HCT116 (cell line): Measurements from ENCODE around the gene GP1BA. TPM values are rescaled to one million over a fixed set of nuclear protein-coding genes. Genes with fewer than 3 reads are reported as not detected.

ENCODE experiments used
- ATAC-seq: fragments of 200-7000 bp; cut with Tn5 transposase; 2 replicates; pipeline ENCODE4 v1.9.1; 2020; ENCODE audit warnings: mild to moderate bottlenecking, moderate library complexity
- BruUV-seq: library from RNA; stranded (reverse); fragments of 400-500 nt; replicated peaks from 2 replicates; lab custom pipeline; 2021; lab: Mats Ljungman, UMichigan
- CTCF ChIA-PET: fragments of 300-600 bp; sonication (Branson Sonifier 250); formaldehyde crosslinking; loops from one replicate; lab custom pipeline; 2021; ENCODE audit warnings: antibody characterized with exemption; lab: Charles Lee
- POLR2A ChIA-PET: fragments of 300-600, 350-600 bp; sonication (Branson Sonifier 250); formaldehyde crosslinking; loops from one replicate; lab custom pipeline; 2021; ENCODE audit warnings: antibody characterized with exemption; lab: Charles Lee
- RAD21 ChIA-PET, 2 experiments: fragments of 300-600 bp; sonication (Branson Sonifier 250); formaldehyde crosslinking; loops; one replicate each; lab custom pipeline; 2023; ENCODE audit warnings: low total read pairs in 2 of 2; ENCODE audit not compliant: uncharacterized antibody in 2 of 2, unreplicated experiment in 2 of 2, low non-redundant PET in 1 of 2; lab: Charles Lee
- DNase-seq: peaks from one replicate; pipeline ENCODE4 v3.0.0-alpha.2; 2010; ENCODE audit warnings: low read depth, low spot score
- H2AFZ ChIP-seq: fragments of 200-600 bp; shearing (Covaris generic), sonication (generic); 2 replicates; pipeline ENCODE4 v1.6.1; 2017; ENCODE audit warnings: low read depth, mixed run types, mixed read lengths, antibody characterized with exemption, low read length; ENCODE audit not compliant: poor library complexity, severe bottlenecking
- H3K27ac ChIP-seq: 2 replicates; pipeline ENCODE4 v1.5.1; 2012; ENCODE audit warnings: low read depth, low read length
- H3K27me3 ChIP-seq: fragments of 200-600 bp; sonication (generic); 2 replicates; pipeline ENCODE4 v1.6.1; 2016; ENCODE audit warnings: mixed run types, low read length, mixed read lengths; ENCODE audit not compliant: insufficient read depth
- H3K36me3 ChIP-seq, 2 experiments: fragments of 200-500 bp in 1 of 2; fragments of 200-600 bp in 1 of 2; sonication (Bioruptor generic) in 1 of 2; sonication (generic) in 1 of 2; 2 replicates each; pipeline versions ENCODE4 v1.5.1 to v1.6.1; 2014 to 2016; ENCODE audit warnings: low read length in 2 of 2, inconsistent platforms in 1 of 2, mixed read lengths in 1 of 2, mixed run types in 1 of 2; ENCODE audit not compliant: insufficient read depth in 2 of 2, control insufficient read depth in 1 of 2
- H3K4me1 ChIP-seq, 2 experiments: fragments of 200-600 bp in 1 of 2; sonication (generic) in 1 of 2; 2 replicates each; pipeline versions ENCODE4 v1.5.1 to v1.6.1; 2012 to 2017; ENCODE audit warnings: low read length in 2 of 2, inconsistent platforms in 1 of 2, mild to moderate bottlenecking in 1 of 2, mixed read lengths in 1 of 2, mixed run types in 1 of 2, moderate library complexity in 1 of 2; ENCODE audit not compliant: insufficient read depth in 2 of 2, control insufficient read depth in 1 of 2
- H3K4me2 ChIP-seq: fragments of 200-600 bp; sonication (generic); 2 replicates; pipeline ENCODE4 v1.6.1; 2017; ENCODE audit warnings: mixed run types, low read length, mixed read lengths
- H3K4me3 ChIP-seq, 2 experiments: fragments of 200-600 bp in 1 of 2; sonication (generic) in 1 of 2; replicated peaks in 1 of 2; 2 replicates each; pipeline ENCODE4 v1.5.1; 2011 to 2016; ENCODE audit warnings: low read length in 2 of 2, control low read depth in 1 of 2, low read depth in 1 of 2, mild to moderate bottlenecking in 1 of 2, mixed read lengths in 1 of 2, mixed run types in 1 of 2
- H3K79me2 ChIP-seq: fragments of 200-600 bp; sonication (generic); 2 replicates; pipeline ENCODE4 v1.6.1; 2017; ENCODE audit warnings: mild to moderate bottlenecking, mixed run types, low read length, moderate library complexity, mixed read lengths; ENCODE audit not compliant: insufficient read depth
- H3K9ac ChIP-seq: fragments of 200-600 bp; sonication (generic); 2 replicates; pipeline ENCODE4 v1.6.1; 2016; ENCODE audit warnings: low read length, mixed read lengths
- H3K9me2 ChIP-seq: fragments of 200-600 bp; sonication (generic), shearing (Covaris generic); 2 replicates; pipeline ENCODE4 v1.6.1; 2017; ENCODE audit warnings: mixed run types, mild to moderate bottlenecking, moderate library complexity; ENCODE audit not compliant: insufficient read depth
- H3K9me3 ChIP-seq, 2 experiments: fragments of 200-500 bp in 1 of 2; fragments of 200-600 bp in 1 of 2; sonication (Bioruptor generic) in 1 of 2; sonication (generic) in 1 of 2; 2 replicates each; pipeline ENCODE4 v1.6.1; 2014 to 2017; ENCODE audit warnings: low read length in 2 of 2, mixed read lengths in 2 of 2, inconsistent platforms in 1 of 2, low read depth in 1 of 2, mild to moderate bottlenecking in 1 of 2, mixed run types in 1 of 2, moderate library complexity in 1 of 2; ENCODE audit not compliant: control insufficient read depth in 1 of 2, insufficient read depth in 1 of 2
- H4K20me1 ChIP-seq: fragments of 200-600 bp; sonication (generic), shearing (Covaris generic); 2 replicates; pipeline ENCODE4 v1.6.1; 2017; ENCODE audit warnings: mixed run types, mild to moderate bottlenecking, moderate library complexity; ENCODE audit not compliant: insufficient read depth
- CTCF ChIP-seq, 3 experiments: fragments of 200-600 bp in 1 of 3; sonication (generic) in 1 of 3; IDR thresholded peaks in 2 of 3; conservative IDR thresholded peaks in 1 of 3; 2 replicates each; pipeline ENCODE4 v1.5.1; 2012 to 2017; ENCODE audit warnings: low read depth in 2 of 3, low read length in 2 of 3, antibody characterized with exemption in 1 of 3, borderline replicate concordance in 1 of 3, control low read depth in 1 of 3, mild to moderate bottlenecking in 1 of 3, mixed read lengths in 1 of 3, mixed run types in 1 of 3, moderate library complexity in 1 of 3; ENCODE audit not compliant: insufficient read depth in 1 of 3
- EGR1 ChIP-seq: IDR thresholded peaks from 2 replicates; pipeline ENCODE4 v1.6.1; 2012; ENCODE audit warnings: low read depth
- ELF1 ChIP-seq: IDR thresholded peaks from 2 replicates; pipeline ENCODE4 v1.6.1; 2012; ENCODE audit warnings: low read depth, borderline replicate concordance
- EZH2phosphoT487 ChIP-seq: fragments of 200-600 bp; IDR thresholded peaks from 2 replicates; pipeline ENCODE4 v1.6.1; 2018; ENCODE audit warnings: antibody characterized with exemption, borderline replicate concordance
- FOSL1 ChIP-seq: IDR thresholded peaks from 2 replicates; pipeline ENCODE4 v1.6.1; 2012; ENCODE audit warnings: low read depth
- JUND ChIP-seq: IDR thresholded peaks from 2 replicates; pipeline ENCODE4 v1.6.1; 2012
- POLR2A ChIP-seq: IDR thresholded peaks from 2 replicates; pipeline ENCODE4 v1.7.0; 2011; ENCODE audit warnings: borderline replicate concordance; ENCODE audit not compliant: insufficient read depth, insufficient read length; ENCODE audit errors: extremely low read depth
- SIN3A ChIP-seq: IDR thresholded peaks from 2 replicates; pipeline ENCODE4 v1.6.1; 2012; ENCODE audit warnings: low read depth
- SP1 ChIP-seq: IDR thresholded peaks from 2 replicates; pipeline ENCODE4 v1.6.1; 2012; ENCODE audit warnings: low read depth
- SRF ChIP-seq: IDR thresholded peaks from 2 replicates; pipeline ENCODE4 v1.6.1; 2012; ENCODE audit warnings: low read depth
- ZBTB33 ChIP-seq: IDR thresholded peaks from 2 replicates; pipeline ENCODE4 v1.6.1; 2011; ENCODE audit warnings: mild to moderate bottlenecking, low read length, moderate library complexity; ENCODE audit not compliant: insufficient replicate concordance; ENCODE audit errors: extremely low read depth
- ZNF274 ChIP-seq: fragments of 200-500 bp; sonication (Bioruptor generic); IDR thresholded peaks from 2 replicates; pipeline ENCODE4 v1.6.1; 2014; ENCODE audit warnings: mild to moderate bottlenecking, low read depth, low read length, inconsistent platforms
- intact Hi-C: fragments of 100-400 bp; cut with micrococcal nuclease; formaldehyde crosslinking; loops from 2 replicates; pipeline ENCODE4 v1.10.0; 2022
- total RNA-seq: library from RNA; stranded (reverse); gene quantifications from one replicate; pipeline ENCODE4 v1.2.1, GENCODE V29; 2021; ENCODE audit not compliant: unreplicated experiment

The GP1BA gene
- total RNA-seq, 1 experiment from 2014 or later: not detected

GRCh38 chr17:4895121-4895520, 37.0 kb upstream of the GP1BA start:
- CTCF ChIA-PET: no interaction called here
- BruUV-seq: no TSS peak
- no peak for ATAC-seq
- no peak overlapping the region for H2AFZ ChIP-seq
- no peak overlapping the region for H3K27ac ChIP-seq
- intact Hi-C loops: no loop called here
- H3K27me3 ChIP-seq: no peaks in the 10 kb centered on the region
- no peaks in the 10 kb centered on the region for H4K20me1 ChIP-seq
- POLR2A ChIA-PET: no interaction called here
- H3K4me1 ChIP-seq: no peaks in the 10 kb centered on the region
- no peaks in the 10 kb centered on the region for H3K9me3 ChIP-seq
- H3K4me3 ChIP-seq: no peak overlapping the region
- RAD21 ChIA-PET: no interaction called here
- DNase-seq: no peak
- no peak for TF ChIP-seq EZH2phosphoT487
- no peak for TF ChIP-seq ZBTB33
- TF ChIP-seq POLR2A: no peak
- TF ChIP-seq SIN3A: no peak
- no peak for TF ChIP-seq FOSL1
- no peak for TF ChIP-seq SP1
- TF ChIP-seq EGR1: no peak
- TF ChIP-seq CTCF (IDR thresholded peaks at IDR 0.05 in 2 of 3, conservative IDR thresholded peaks at IDR 0.05 in 1 of 3; ENCODE audit: borderline replicate concordance in 1 of 3, insufficient read depth in 1 of 3, low read depth in 2 of 3, low read length in 2 of 3): no peak
- TF ChIP-seq ZNF274: no peak
- no peak for TF ChIP-seq JUND
- TF ChIP-seq SRF: no peak
- no peak for TF ChIP-seq ELF1
- H3K9ac ChIP-seq: no peak overlapping the region
- H3K79me2 ChIP-seq: no peaks in the 10 kb centered on the region
- H3K4me2 ChIP-seq: no peak overlapping the region
- no peaks in the 10 kb centered on the region for H3K9me2 ChIP-seq
- H3K36me3 ChIP-seq: peaks cover 19 to 36% of the 10 kb centered on the region in 2 experiments
